Hindlimb muscle (tissue), 1 donor: ENCODE data around the gene SYT2. TPM values are rescaled to one million over a fixed set of nuclear protein-coding genes. Genes with fewer than 3 reads are reported as not detected.
A peak's percentile ranks its signal among the peaks of the same experiment; 100 is the strongest.
"Not testable (repeated sequence)": the region's sequence is repeated elsewhere in the genome, so short reads cannot be mapped to it uniquely, and the experiment has no call there.

Experiments
- DNase-seq: peaks from one replicate; pipeline ENCODE4 v3.0.0-alpha.2; 2013
- polyA plus RNA-seq: library from polyadenylated mRNA; unstranded; fragments of 120-200 nt; gene quantifications from one replicate; pipeline ENCODE4 v1.2.1, GENCODE V29; 2013; ENCODE audit not compliant: insufficient read length

Gene SYT2
- 0.39 TPM for polyA plus RNA-seq

DNA sequence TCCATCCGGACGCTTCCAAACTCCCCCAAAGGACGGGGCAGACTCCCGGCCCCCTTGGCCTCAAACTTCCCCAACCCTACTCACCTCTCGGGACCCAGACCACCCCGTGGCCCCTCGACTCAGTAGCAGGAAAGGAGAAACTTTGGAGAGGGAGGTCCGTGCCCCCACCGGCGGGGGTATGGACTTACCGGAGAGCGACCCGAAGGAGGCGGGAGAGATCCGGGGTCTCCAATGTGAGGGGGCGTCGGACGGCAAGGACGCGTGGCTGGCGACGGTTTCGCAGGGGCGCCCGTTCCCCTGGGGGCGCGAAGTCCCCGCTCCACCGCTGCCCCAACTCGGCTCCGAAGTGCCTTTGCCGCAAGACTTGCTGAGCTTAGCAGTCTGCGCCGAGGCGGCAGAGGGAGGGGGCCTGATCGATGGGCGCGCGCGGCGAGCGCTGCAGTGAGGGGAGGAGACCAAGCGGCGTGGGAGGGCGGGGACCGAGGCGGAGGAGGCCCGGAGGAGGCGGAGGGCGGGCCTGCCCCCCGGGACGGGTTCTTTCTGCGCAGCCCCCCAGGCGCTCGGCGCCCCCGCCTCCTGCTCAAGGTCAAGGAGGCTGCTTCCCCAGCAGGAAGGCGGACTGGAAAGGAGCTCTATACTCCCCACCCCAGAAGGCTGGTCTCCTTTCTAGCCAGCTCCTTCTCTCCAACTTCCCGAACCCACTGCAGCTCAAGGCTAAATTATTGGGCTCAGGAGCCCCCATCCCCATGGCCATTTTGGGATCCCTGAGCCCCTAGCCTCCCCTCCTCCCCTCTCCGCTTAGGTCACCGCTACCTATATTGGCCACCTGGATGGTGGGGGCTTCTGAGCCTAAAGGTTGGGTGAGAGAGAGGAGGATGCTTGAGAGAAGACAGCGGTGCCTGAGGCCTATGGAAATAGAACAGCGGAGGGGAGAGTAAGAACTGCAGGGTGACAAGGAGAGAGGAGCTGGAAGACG lies at the start of gene SYT2:
TSS of gene SYT2 (minus strand) at position 385 of the 976 bp plus-strand sequence. CDS start 104,682 bp downstream, outside the sequence.
- DNase-seq, result peak; percentile 40

DNA sequence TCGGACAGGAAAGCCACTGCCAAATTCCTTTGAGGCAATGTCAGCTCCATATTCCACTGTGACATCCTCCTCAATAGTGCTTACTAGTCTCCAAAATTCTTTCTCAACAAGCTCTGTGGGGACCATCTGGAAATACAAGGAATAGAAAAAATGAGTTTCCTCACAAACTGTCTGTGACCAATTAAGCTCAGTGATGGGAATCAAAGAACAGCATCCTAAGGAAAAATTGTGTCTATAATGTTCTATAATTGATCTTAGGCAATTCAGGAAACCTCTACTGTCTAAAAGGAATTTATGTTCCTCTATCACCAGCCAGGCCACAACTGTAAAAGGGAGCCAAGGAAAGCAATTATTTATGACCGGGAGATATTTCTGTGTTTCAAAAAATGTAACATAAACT lies 46.1 kb upstream of the SYT2 start:
- no peak for DNase-seq

DNA sequence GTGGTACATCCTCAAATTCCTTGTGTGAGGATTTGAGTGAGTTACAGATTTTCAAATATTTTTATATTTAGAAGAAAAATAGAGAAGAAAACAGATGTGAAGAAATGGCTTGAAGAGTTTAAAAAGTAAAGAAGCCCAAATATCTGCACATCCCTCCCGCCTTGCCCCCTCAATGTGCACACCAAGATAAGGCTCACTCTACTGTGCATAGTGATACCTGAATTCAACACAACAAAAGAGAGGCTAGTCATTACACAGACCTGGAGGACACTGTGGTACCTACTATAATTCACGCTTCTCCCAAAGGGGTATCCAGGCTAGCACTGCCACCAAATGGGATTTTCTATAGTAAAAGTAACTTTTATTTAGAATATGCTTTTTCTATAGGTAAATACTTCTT lies 44.0 kb upstream of the SYT2 start:
- no peak for DNase-seq

DNA sequence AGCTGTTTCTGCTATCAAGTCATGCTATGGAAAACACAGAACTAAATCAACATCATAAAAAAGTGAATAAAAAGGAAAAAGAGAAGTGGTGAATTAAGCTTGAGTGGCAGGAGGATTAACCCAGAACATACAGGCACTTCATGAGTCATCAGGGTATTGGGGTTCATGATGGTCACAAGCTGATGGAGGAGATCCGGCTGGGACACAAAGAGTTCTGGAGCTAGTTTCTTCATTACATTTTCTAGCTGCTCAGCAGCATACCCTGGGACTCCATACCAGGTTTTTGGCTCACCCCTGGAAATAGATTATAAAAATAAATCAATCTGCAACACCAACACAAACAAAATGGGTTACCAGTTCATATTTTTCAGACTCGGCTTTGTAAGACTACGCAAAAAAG lies 42.5 kb upstream of the SYT2 start:
- DNase-seq, result no peak

DNA sequence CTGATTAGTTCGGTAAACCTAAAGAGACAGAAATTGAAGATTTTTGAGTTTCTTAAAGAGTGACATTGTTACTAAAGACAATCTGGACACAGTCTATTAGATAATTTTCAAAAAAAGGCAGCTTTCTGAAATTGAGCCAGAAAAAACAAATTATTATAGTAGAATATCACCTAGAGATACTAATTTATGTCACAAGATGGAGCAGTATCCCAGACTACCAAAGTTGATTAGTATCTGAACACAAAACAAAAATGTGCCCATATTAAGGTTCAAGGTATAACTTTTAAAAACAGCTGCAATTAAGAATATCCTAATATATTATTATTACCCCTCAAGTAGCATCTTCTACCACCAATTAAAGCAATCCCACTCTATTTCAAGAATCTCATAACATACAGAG lies 40.5 kb upstream of the SYT2 start:
- DNase-seq, result no peak

DNA sequence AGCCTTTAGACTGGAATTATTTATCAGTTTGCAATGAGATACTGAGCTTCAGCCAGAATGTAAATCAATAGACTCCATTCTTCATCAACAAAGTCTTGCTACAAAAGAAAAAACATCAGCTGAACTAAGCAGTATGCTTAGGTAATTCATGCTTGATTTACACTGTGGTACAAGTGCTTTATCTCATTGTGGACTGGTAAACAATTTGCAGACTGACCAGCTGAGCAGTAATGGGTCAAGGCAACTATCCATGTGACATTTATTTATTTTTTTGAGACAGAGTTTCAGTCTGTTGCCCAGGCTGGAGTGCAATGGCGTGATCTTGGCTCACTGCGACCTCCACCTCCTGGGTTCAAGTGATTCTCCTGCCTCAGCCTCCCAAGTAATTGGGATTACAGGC lies 39.8 kb upstream of the SYT2 start:
- DNase-seq, result no peak

DNA sequence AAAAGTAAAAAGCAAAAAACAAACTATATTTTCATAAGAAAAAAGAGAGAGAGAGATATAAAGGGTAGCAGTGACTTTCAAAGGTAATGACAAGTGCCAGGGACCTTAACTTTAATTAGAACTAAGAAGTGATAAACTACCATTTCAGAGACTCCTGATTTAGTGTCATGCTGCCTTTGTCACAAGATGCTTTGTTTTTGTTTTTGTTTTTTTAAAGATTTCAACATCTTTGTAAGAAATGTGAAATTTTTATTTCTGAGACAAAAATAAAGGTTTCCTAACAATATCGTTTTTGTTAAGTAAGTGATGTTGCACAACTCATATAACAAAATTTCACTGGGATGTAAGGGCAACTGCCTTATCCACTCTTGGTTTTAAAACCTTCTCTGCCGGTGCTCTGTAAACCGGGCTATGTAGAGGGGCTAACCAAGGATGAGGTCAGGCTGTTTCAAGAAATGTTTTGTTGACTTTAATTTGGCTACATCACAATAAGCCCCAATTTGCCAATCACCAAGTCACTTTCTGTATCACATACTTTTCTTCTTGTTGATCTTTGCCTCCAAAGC lies 35.2 kb upstream of the SYT2 start:
- DNase-seq, result no peak

DNA sequence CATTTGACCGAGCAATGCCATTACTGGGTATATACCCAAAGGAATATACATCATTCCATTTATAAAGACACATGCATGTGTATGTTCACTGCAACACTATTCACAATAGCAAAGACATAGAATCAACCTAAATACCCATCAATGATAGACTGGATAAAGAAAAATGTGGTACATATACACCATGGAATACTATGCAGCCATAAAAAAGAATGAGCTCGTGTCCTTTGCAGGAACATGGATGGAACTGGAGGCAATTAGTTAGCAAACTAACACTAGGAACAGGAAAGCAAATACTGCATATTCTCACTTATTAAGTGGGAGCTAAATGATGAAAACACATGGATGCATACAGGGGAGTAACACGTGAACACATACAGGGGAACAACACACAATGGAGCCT lies 34.5 kb upstream of the SYT2 start:
- not testable (repeated sequence) for DNase-seq

DNA sequence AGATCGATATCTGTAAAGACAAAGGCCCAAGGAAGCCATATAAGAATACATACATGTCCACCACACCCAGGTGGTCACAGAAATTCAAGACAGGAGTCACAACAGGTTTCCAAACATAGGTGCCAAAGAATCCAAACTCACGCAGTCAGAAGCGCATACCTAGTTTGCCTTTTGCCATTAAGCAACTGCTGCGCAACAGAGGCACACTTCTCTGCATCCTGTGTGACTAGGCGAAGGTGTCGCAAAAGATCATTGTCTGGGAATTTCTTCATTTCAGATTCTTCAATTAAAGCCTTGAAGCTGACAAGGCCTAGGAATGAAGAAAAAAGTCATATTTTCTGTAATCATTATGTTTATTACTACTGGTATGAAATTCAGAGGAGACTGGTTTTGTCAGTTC lies 32.2 kb upstream of the SYT2 start:
- no peak for DNase-seq

DNA sequence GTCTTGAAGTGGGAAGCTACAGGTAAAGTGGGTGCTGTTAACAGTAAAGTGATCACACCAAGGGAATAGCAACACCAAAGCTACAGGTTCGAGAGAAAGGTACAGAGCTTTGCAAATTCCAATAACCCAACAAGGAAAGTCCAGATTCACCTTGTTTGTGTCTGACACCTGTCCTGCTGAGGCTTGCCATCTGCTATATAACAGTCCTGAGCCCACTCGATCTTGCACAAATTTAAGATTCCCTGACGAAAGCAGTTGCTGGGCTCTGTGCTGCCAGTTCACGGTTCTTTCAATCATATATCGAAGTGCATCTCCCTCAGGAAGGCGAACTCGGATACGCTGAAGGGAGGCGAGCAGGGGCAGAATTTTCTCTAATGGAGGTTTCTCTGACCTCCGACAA lies 23.0 kb upstream of the SYT2 start:
- no peak for DNase-seq

DNA sequence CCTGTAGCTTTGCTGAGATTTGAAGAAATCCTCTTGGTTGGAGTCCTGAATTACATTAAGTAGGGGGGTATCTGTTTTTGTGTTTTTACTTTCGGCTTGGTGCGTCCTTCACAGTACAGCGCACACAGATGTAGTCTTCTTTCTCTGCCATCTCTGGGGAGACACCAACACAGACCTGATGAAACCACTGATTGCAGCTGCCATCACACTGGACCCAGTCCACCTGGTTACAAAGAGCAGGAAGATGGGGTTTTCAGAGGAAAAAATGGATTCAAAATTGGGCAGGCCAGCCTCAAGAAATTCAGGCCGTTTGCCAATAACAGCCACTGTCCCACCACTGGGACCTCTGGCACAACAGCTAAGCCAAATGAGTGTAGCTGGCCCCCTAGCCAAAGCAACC lies 18.7 kb upstream of the SYT2 start:
- no peak for DNase-seq

DNA sequence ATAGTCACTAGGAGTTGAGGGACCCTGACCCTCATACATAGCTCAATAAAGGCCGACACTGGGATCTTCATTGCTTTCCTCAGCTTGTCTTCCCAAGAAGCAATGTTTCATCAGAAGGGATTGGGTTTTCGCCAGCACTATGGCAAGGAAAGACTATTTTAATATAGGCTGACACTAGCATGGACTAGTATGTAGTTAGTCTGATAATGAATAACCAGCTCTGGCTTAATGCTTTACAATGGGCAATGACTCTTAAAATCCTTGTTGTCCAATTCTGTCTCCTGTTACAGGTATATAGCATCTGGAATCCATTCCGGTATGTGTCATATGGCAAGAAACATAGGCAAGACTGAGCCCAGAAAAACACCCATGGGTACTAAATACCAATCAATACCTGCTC lies 15.3 kb upstream of the SYT2 start:
- DNase-seq, result no peak

DNA sequence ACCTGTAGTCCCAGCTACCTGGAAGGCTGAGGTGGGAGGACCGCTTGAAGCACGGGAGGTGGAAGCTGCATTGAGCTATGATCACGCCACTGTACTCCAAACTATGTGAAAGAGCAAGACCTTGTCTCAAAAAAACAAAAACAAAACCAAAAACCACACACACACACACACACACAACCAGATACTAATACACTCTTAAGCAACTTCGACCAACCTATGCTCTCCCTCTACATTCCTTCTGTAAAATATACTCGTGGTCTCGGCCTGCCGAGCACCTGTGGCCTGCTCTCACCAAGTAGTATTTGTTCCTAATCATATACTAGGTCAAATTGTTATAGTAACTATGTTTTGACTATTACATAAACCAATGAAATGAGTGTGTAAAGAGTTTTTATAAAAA lies 13.5 kb upstream of the SYT2 start:
- DNase-seq, result no peak

DNA sequence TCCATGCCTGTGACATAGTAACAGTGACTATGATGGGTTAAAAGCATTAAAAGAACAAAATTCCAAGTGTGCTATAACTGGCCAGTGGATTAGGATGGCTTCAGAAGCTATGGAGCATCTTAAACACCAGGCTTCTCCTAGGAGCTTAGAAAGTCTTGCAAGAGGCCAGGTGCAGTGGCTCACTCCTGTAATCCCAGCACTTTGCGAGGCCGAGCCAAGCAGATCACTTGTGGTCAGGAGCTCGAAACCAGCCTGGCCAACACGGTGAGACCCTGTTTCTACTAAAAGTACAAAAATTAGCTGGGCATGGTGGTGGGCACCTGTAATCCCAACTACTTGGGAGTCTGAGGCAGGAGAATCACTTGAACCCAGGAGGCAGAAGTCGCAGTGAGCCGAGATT lies 12.8 kb upstream of the SYT2 start:
- DNase-seq, result not testable (repeated sequence)

DNA sequence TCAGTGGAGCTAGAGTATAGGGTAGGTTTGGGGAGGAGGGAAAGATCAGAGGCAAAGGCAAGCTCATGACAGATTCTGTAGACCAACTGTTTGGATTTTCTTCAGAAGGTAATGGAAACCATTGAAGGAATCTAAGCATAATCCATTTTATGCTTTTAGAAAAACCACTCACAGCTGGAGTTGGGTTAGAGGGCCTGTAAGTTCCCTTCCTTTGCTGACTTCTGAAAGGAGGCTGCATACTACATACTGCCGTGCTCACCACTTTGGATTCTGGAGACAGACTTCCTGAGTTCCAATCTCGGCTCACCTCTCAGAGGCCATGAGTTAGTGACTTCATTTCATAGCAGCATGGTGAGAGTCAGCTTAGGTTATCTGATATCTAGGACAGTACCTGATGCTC lies 6.4 kb upstream of the SYT2 start:
- no peak for DNase-seq

DNA sequence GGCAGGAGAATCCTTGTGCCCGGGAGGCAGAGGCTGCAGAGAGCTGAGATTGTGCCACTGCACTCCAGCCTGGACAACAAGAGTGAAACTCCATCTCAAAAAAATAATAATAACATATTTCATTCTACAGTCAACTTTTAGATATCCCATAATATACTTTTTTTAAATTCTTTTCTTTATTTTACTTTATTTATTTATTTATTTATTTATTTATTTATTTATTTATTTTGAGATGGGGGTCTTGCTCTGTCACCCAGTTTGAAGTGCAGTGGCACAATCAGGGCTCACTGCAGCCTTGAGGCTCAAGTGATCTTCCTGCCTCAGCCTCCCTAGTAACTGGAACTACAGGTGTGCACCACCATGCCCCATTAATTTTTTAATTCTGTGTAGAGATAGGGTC lies 3.9 kb upstream of the SYT2 start:
- not testable (repeated sequence) for DNase-seq

DNA sequence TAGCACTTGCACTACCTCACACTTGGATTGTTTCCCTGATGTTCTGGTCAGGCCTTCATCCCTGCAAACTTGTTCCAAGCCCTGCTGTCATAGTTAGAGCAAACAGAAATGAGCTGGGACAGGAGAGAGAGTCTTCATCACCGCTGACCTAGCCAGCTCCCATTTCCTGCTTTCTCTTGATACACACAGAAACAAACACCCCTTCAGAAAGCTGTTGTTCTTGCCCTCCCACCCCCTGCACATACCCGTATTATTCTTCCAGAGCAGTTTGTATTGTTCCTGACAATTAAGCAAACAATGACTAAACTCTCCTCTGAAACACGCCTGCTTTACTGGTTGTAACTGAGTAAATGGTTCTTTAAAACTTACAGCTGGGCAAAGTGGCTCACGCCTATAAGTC lies 2.9 kb upstream of the SYT2 start:
- no peak for DNase-seq

DNA sequence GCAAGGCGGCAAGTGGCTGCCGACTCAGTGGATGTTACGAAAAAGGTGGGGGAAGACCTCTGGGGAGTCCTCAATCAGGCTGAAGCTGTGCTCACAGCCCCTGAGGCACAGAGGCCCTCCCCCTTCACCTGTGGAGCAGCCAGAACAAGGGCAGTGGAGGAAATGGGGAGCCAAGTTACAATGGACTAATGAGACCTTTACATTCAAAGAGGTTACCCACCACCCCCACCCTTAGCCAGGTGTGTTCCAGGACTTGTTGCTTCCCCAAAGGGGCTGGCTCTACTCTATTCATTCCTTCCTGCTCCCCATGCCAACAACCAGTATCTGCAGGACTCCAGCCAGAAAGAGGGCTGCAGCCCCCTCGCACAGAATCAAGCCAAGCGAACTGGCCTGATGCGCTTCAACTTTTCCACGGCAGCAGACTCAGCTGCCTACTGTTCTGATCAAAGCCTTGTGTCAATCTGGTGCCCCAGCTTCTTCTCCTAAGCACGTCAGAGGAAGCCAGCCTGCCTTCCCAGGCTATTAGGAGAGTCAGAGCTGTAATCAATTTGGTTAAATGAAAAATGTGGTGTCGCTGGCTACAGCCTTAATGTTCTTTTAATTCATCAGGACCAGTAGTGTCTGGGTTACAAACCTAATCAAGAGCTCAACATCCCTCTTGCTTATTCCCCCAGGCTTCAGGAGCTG lies 1.8 kb upstream of the SYT2 start:
- DNase-seq, result no peak

DNA sequence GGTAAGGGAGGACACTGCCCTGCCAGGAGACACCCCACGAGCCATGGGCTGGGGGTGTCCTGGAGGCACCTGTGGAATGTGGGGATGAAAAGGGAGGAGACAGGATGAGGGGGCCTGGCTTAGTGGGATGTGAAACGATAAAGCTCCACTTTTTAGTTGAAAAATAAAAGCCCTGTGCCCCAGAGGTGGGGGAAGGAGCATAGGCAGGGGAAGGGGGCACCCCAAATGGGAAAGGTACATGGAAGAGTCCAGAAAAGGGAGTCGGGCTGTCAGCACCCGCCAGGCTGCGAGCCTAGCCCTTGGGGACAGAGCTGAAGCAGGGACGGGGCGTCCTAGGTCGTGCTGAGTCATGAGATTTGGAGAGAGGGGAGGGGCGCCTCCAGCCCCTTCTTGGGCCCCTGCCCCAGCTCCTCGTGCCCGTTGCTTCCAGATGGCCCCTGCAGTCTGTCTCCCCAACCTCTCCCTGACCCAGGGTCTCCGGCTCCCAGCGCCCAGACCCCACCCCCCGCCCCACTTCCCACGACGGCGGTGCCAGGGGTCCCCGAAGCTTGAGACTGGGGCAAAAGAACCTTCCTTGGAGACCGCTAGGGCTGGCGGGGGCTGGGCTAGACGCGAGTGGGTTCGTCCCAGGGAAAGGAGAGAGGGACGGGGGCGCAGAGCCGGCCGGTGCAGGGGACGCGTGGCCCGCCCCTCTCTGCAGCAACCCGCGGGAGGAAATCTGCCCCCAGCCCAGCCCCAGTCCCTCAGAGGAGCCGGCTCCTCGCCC lies 795 bp downstream of the SYT2 start:
- no peak for DNase-seq

DNA sequence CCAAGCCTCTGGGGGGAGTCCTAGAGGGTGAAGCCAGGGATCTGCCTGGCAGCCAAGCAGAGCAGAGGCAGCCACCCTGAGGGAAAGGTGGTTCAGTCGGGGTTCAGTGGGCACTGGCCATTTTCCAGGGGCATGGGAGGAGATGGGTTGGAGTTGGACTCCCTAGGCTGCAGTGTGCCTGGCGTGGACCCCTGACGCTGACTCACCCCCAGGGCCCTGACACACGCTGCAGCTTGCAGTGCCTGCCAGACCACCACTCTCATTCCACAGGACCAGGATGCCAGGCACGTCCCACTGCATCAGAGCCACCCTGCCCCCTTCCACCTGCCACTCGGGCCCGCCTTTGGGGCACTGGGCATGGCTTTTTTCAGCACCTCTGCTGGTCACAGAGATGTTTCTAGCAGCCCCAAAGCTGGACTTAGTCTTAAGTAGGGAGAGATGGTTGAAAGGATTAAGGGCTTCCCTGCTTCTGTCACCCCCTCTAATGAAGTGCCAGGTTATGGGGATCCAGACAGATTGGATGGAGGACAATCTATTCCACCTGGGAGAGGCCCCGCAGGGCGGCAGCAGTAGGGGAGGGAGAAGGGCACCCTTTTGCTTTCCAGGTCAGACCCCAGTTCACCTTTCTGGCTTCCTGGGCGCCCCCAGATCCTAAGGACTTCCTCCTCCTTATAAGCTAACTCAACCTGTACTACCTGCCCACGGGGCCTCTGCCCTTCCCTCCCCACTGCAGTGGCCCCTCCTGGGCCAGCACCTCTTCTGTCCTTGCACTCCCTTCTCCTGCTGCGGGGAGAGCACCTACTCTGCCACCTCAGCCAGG lies 1.6 kb downstream of the SYT2 start:
- DNase-seq, result no peak

DNA sequence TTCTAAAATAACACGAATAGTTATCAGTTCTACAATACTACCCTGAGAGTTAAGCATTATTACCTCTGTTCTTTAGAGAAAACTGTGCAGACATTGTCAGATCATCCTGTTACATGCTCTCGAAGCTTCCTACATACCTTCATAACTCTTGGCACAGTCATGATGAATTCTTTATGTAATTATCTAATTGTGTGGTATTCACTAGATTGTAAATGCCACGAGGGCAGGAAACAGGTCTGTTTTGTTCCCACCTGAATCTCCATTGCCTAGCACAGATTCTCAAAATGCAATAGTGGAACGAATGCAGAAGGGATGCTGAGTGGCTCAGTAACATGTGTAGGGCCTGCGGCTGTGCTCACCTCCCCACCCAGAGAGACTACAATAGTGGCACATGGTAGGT lies 3.4 kb downstream of the SYT2 start:
- DNase-seq, result no peak

DNA sequence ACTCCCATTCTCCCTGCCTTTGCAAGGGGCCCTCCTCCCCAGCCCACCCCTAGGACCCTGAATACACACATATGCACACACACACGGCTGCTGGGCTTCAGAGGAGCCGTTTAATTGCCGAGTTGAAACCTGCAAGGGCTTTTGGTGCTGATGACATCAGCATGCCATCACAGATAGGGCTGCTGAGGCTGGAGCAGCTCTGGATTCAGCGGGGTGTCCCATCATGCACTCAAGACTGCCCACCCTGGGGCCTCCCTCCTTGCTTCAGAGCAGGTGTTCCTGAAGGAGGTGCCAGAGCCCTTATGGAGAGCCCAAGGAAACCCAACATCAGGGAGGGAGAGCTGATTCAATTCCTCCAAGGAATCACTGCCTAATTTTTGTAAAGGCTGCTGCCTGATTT lies 5.7 kb downstream of the SYT2 start:
- no peak for DNase-seq
